K562 (cell line): ENCODE data around the gene PRKCQ. TPM values are rescaled to one million over a fixed set of nuclear protein-coding genes. Genes with fewer than 3 reads are reported as not detected.

Experiments used
- ATAC-seq: fragments of 200-7000 bp; cut with Tn5 transposase; 3 replicates; pipeline ENCODE4 v1.9.1; 2020; ENCODE audit warnings: moderate library complexity
- BruUV-seq: library from RNA; stranded (reverse); fragments of 400-500 nt; replicated peaks from 2 replicates; lab custom pipeline; 2021; lab: Mats Ljungman, UMichigan
- CTCF ChIA-PET: fragments of 300-600 bp; formaldehyde crosslinking; extraction: SDS; loops from one replicate; lab custom pipeline; 2021; ENCODE audit warnings: low intra/inter-chr PET ratio; lab: Yijun Ruan, JAX
- POLR2A ChIA-PET: fragments of 300-600, 350-650 bp; sonication (Branson Sonifier 250); formaldehyde crosslinking; extraction: SDS; loops from one replicate; lab custom pipeline; 2021; ENCODE audit warnings: antibody characterized with exemption, inconsistent platforms; lab: Yijun Ruan, JAX
- DNase-seq, 4 experiments: peaks; one replicate each; pipeline versions ENCODE4 v3.0.0 to v3.0.0-alpha.2; 2011 to 2018; ENCODE audit warnings: low spot score in 3 of 4, mixed read lengths in 3 of 4; ENCODE audit errors: extremely low read depth in 1 of 4
- FAIRE-seq: peaks from 2 replicates; lab custom pipeline; 2011; peaks lifted over from hg19 to GRCh38; lab: Jason Lieb, UNC
- H2AFZ ChIP-seq: 2 replicates; pipeline ENCODE4 v1.6.0; 2011; ENCODE audit warnings: low read depth, low read length, control low read depth, inconsistent platforms
- H3K27ac ChIP-seq: fragments of 200-600 bp; 3 replicates; pipeline ENCODE4 v1.8.0; 2011; ENCODE audit warnings: low read depth, mild to moderate bottlenecking, control low read depth, inconsistent platforms, low read length, moderate library complexity, mixed read lengths; ENCODE audit errors: extremely low read depth
- H3K27me3 ChIP-seq, 2 experiments: fragments of 300-600 bp in 1 of 2; 2 replicates in 1 of 2; 3 replicates in 1 of 2; pipeline versions ENCODE4 v1.6.0 to v1.8.0; 2011; ENCODE audit warnings: inconsistent platforms in 2 of 2, low read length in 2 of 2, mild to moderate bottlenecking in 1 of 2, mixed read lengths in 1 of 2, moderate library complexity in 1 of 2; ENCODE audit not compliant: control insufficient read depth in 2 of 2, insufficient read depth in 2 of 2
- H3K36me3 ChIP-seq: fragments of 300-600 bp; 3 replicates; pipeline ENCODE4 v1.8.0; 2011; ENCODE audit warnings: mild to moderate bottlenecking, low read length, inconsistent platforms; ENCODE audit not compliant: control insufficient read depth, insufficient read depth
- H3K4me1 ChIP-seq, 2 experiments: fragments of 200-600 bp in 1 of 2; replicated peaks in 1 of 2; 2 replicates in 1 of 2; 3 replicates in 1 of 2; pipeline versions ENCODE4 v1.5.1 to v1.8.0; 2011; ENCODE audit warnings: inconsistent platforms in 2 of 2, low read length in 2 of 2, mild to moderate bottlenecking in 1 of 2, mixed read lengths in 1 of 2, moderate library complexity in 1 of 2; ENCODE audit not compliant: control insufficient read depth in 2 of 2, insufficient read depth in 2 of 2
- H3K4me2 ChIP-seq: 2 replicates; pipeline ENCODE4 v1.6.1; 2011; ENCODE audit warnings: low read length, control low read depth, inconsistent platforms, mixed read lengths; ENCODE audit not compliant: insufficient read depth
- H3K4me3 ChIP-seq: fragments of 200-600 bp; sonication (generic), shearing (Covaris generic); 2 replicates; pipeline ENCODE4 v1.5.1; 2016; ENCODE audit warnings: control low read depth, inconsistent platforms
- H3K79me2 ChIP-seq: fragments of 200-600 bp; 3 replicates; pipeline ENCODE4 v1.8.0; 2011; ENCODE audit warnings: low read length, inconsistent platforms; ENCODE audit not compliant: control insufficient read depth, insufficient read depth
- H3K9ac ChIP-seq, 2 experiments: 2 replicates each; pipeline versions ENCODE4 v1.6.0 to v1.6.1; 2011; ENCODE audit warnings: low read depth in 2 of 2, low read length in 2 of 2, control low read depth in 1 of 2, inconsistent platforms in 1 of 2, mild to moderate bottlenecking in 1 of 2, mixed read lengths in 1 of 2; ENCODE audit not compliant: insufficient read depth in 1 of 2
- H3K9me1 ChIP-seq: one replicate; pipeline ENCODE4 v1.6.0; 2011; ENCODE audit warnings: inconsistent platforms, mild to moderate bottlenecking, low read length, moderate library complexity; ENCODE audit not compliant: control insufficient read depth, insufficient read depth
- H3K9me3 ChIP-seq: replicated peaks from 2 replicates; pipeline ENCODE4 v1.5.1; 2011; ENCODE audit warnings: low read depth, low read length, inconsistent platforms; ENCODE audit not compliant: control insufficient read depth, insufficient read depth
- H4K20me1 ChIP-seq: replicated peaks from 2 replicates; pipeline ENCODE4 v1.6.1; 2011; ENCODE audit warnings: low read length, inconsistent platforms, mixed read lengths; ENCODE audit not compliant: control insufficient read depth, insufficient read depth
- NFE2L1 ChIP-seq: fragments of 450-650 bp; IDR thresholded peaks from 2 replicates; pipeline ENCODE4 v1.6.1; 2016; ENCODE audit warnings: missing genetic modification characterization, low read depth, mild to moderate bottlenecking, missing compliant biosample characterization, moderate library complexity, borderline replicate concordance
- NR4A1 ChIP-seq, 2 experiments: fragments of 250-450 bp in 1 of 2; fragments of 450-650 bp in 1 of 2; sonication (Bioruptor Pico) in 1 of 2; IDR thresholded peaks; 2 replicates each; pipeline versions ENCODE4 v1.4.0 to v1.6.1; 2016 to 2020; ENCODE audit warnings: mild to moderate bottlenecking in 2 of 2, missing compliant biosample characterization in 1 of 2, missing genetic modification characterization in 1 of 2, moderate library complexity in 1 of 2
- SAFB ChIP-seq: fragments of 200-400 bp; formaldehyde crosslinking; IDR thresholded peaks from 2 replicates; pipeline ENCODE4 v1.6.1; 2017; ENCODE audit warnings: low read depth, low read length, borderline replicate concordance
- SMAD3 ChIP-seq: fragments of 450-650 bp; formaldehyde crosslinking; conservative IDR thresholded peaks from 2 replicates; pipeline ENCODE4 v1.4.0; 2020; ENCODE audit warnings: mild to moderate bottlenecking
- TRIM28 ChIP-seq: fragments of 450-650 bp; IDR thresholded peaks from 2 replicates; pipeline ENCODE4 v1.6.1; 2017
- ZNF184 ChIP-seq: sonication (generic); formaldehyde crosslinking; IDR thresholded peaks from 2 replicates; pipeline ENCODE4 v1.5.0; 2020; ENCODE audit warnings: missing genetic modification reagents
- ZZZ3 ChIP-seq: fragments of 450-650 bp; IDR thresholded peaks from 2 replicates; pipeline ENCODE4 v1.6.1; 2016; ENCODE audit warnings: antibody characterized with exemption, mild to moderate bottlenecking, moderate library complexity
- WGBS: fragments of 100-300 bp; shearing (Covaris generic); methylation state at CpG from one replicate; pipeline ENCODE4 v1.1.6; 2016; ENCODE audit warnings: low coverage, mixed read lengths; ENCODE audit not compliant: insufficient coverage; ENCODE audit errors: missing lambda C conversion rate; 5-methylcytosine and 5-hydroxymethylcytosine counted together
- in situ Hi-C: fragments of 300-500 bp; cut with MboI; formaldehyde crosslinking; loops from 4 replicates; pipeline ENCODE4 v1.15.0; 2018; ENCODE audit warnings: inconsistent platforms, mixed read lengths
- intact Hi-C: fragments of 100-400 bp; cut with micrococcal nuclease; formaldehyde crosslinking; loops from 2 replicates; pipeline ENCODE4 v1.14.2; 2022
- polyA plus RNA-seq, 8 experiments: library from polyadenylated mRNA; depleted of rRNA in 4 of 8; stranded (reverse) in 5 of 8; unstranded in 3 of 8; fragments of >200 nt; fragmentation: Nextera tagmentation in 2 of 8; fragmentation: Illumina TruSeq in 1 of 8; extraction: Ambion mirVana in 2 of 8; extraction: Trizol in 1 of 8; gene quantifications; 2 replicates each; pipeline versions ENCODE4 v1.2.1 to v1.2.3, GENCODE V29; 2011 to 2014; ENCODE audit warnings: inconsistent platforms in 1 of 8, missing spikeins in 1 of 8
- total RNA-seq, 7 experiments: library from RNA; depleted of rRNA in 6 of 7; stranded (reverse); fragments of >200 nt in 6 of 7; fragmentation: Illumina TruSeq in 2 of 7; extraction: Trizol in 2 of 7; gene quantifications; 2 replicates each; pipeline versions ENCODE4 v1.2.1 to v1.2.3, GENCODE V29; 2011 to 2021; ENCODE audit warnings: low replicate concordance in 1 of 7

Gene PRKCQ
- total and polyA plus RNA-seq, 9 of the 15 experiments (the other 6 are each of a cell fraction or from before 2014, with no cell fraction given) = 4.4 to 23.3 (median 14.6) TPM

DNA sequence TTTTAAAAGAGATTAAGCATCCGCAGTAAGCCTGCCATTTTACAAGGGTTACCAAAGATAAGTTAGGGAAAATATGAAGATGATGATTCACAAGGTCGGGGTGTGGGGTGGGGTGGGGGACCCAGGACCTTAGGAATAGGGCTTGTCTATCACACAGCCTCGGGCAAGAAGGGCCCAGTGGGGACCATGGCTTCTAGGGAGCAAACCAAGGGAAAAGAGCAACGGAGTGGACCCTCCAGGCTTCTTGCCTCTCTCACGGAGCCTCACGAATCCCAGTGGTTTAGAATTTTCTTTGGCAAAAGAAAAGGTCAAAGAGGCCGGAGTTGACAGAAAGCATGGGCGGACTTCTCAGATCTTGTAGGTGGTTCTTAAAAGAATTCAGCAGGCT is 1.3 kb downstream of the PRKCQ start:
- no peaks in the 10 kb centered on the region for H3K9me3 ChIP-seq
- H4K20me1 ChIP-seq = no peaks in the 10 kb centered on the region; the same call in 1 of the 2 replicates
- no TSS peak for BruUV-seq
- DNase-seq (peak in 2 of 4 experiments; percentile 17 to 34), ATAC-seq (no peak), FAIRE-seq (no peak)
- POLR2A ChIA-PET = interaction anchor here (0.6 to 0.8 kb wide), 2 partner anchors 8 to 98 kb away, joined by 3 read pairs; no protein-coding TSS in a partner anchor
- H3K4me2 ChIP-seq = peak overlapping the region; percentile 91
- H2AFZ ChIP-seq = peak overlapping the region; percentile 83
- in situ Hi-C loops = no loop called here
- peak overlapping the region; percentile 84 for H3K4me3 ChIP-seq
- H3K4me1 ChIP-seq = peaks cover 18 to 23% of the 10 kb centered on the region in 2 experiments
- intact Hi-C loops = no loop called here
- peak overlapping the region; percentile 47; the same call in 2 of the 3 replicates for H3K27ac ChIP-seq
- TF ChIP-seq ZZZ3 (no peak), ZNF184 (no peak), NR4A1 (CRISPR knock-in tag; IDR thresholded peaks at IDR 0.05) (no peak), NR4A1 (tag; IDR thresholded peaks at IDR 0.05) (no peak), NFE2L1 (tag) (no peak), SMAD3 (CRISPR knock-in tag) (no peak), TRIM28 (no peak), SAFB (no peak)
- CTCF ChIA-PET = no interaction called here
- peaks cover 81% of the 10 kb centered on the region for H3K79me2 ChIP-seq
- no peaks in the 10 kb centered on the region for H3K27me3 ChIP-seq
- 5% methylated on average over 7 of the region's 8 CpGs for WGBS
- H3K36me3 ChIP-seq = peaks cover 18% of the 10 kb centered on the region; the same call in 2 of the 3 replicates
- H3K9ac ChIP-seq = peak overlapping the region; percentile 72 to 94
- H3K9me1 ChIP-seq = peaks cover 4% of the 10 kb centered on the region
